ENCODE measurements around the gene LPXN. TPM values are rescaled to one million over a fixed set of nuclear protein-coding genes. Genes with fewer than 3 reads are reported as not detected.

LPXN gene
- total RNA-seq, 3 donors from 2014 or later (not counting 1 experiment from before 2014, with no cell fraction given) = 81.0 to 123 (median 92.5) TPM

DNA sequence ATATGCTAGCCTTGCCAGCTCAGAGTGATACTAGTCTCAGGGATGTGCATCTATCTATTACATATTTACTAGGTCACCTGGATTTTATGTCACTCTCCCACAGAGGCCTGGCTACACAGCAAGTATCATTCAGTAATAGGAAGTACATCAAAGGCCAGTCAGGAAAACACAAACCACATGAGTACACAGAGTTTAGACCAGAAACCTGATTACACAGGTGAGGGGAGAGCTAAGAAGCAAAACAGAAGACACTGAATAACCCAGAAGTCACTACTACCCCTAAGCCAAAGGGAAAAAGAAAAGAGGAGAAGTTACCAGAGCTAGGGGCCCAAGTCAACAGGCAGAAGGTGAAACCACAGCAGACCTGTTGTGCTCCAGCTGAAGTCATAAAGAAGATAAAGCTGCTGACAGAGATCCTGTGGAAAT is 13.3 kb downstream of the LPXN start:
- Mint-ChIP-seq H3K27ac (peak overlapping the region; percentile 79 to 82), H3K9me3 (no peaks in the 10 kb centered on the region), H3K4me3 (peak overlapping the region; percentile 29), H3K4me1 (peaks cover 52 to 53% of the 10 kb centered on the region in 2 donors), H3K36me3 (peaks cover 15% of the 10 kb centered on the region), H3K27me3 (ENCODE audit: low read depth in 2 of 2) (no peaks in the 10 kb centered on the region)
- Histone ChIP-seq H3K27ac (ENCODE audit: low read length) (peak overlapping the region; percentile 43), H3K36me3 (ENCODE audit: control insufficient read depth, insufficient read depth, low read length) (peaks cover 41% of the 10 kb centered on the region), H3K4me3 (ENCODE audit: low read length) (no peak overlapping the region), H3K27me3 (ENCODE audit: control insufficient read depth, insufficient read depth, low read length) (no peaks in the 10 kb centered on the region), H3K4me1 (ENCODE audit: control insufficient read depth, insufficient read depth, low read length) (peaks cover 9% of the 10 kb centered on the region), H3K9me3 (ENCODE audit: control insufficient read depth, insufficient read depth, low read length) (no peaks in the 10 kb centered on the region)
- DNase-seq = peak in 1 of 2 donors; percentile 36
- TF ChIP-seq, protein P1, sequence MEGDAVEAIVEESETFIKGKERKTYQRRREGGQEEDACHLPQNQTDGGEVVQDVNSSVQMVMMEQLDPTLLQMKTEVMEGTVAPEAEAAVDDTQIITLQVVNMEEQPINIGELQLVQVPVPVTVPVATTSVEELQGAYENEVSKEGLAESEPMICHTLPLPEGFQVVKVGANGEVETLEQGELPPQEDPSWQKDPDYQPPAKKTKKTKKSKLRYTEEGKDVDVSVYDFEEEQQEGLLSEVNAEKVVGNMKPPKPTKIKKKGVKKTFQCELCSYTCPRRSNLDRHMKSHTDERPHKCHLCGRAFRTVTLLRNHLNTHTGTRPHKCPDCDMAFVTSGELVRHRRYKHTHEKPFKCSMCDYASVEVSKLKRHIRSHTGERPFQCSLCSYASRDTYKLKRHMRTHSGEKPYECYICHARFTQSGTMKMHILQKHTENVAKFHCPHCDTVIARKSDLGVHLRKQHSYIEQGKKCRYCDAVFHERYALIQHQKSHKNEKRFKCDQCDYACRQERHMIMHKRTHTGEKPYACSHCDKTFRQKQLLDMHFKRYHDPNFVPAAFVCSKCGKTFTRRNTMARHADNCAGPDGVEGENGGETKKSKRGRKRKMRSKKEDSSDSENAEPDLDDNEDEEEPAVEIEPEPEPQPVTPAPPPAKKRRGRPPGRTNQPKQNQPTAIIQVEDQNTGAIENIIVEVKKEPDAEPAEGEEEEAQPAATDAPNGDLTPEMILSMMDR (IDR thresholded peaks at IDR 0.05) = no peak
- no peak for ATAC-seq
- intact Hi-C loops (cut with micrococcal nuclease) = no loop called here

DNA sequence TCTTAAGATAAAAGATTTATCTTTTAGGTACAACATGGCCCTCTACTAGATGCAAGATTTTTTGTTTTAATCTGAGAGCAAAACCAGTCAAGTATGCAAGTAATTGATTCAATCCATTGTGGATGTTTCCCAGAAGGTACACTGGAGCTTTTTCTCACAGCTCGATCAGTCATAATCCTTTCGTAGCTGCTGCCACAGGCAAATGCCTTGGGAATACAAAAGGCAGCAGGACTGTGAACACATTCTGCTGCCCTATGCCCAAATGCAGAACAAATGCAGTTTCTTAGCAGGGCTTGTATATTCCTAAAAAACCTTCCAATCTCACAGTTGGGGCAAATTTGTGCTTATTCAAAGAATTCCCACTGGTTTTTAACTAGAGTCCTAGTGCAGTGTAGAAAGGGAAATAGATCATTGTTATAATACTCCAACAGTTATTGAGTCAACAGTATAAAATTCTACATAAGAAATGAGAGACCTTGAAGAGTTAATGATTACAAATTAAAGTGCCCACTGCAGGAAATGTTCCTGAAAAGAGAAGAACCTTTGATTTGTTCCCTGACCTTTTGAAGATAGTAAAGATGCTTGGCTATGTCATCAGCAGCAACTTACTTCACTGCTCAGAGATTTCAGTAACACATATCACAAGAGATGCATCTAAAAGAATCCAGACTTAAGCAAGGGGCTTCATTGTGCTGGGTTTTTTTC is 14.1 kb downstream of the LPXN start:
- no peaks in the 10 kb centered on the region for H3K27me3 Mint-ChIP-seq (ENCODE audit: low read depth in 2 of 2)
- TF ChIP-seq, protein P1 (IDR thresholded peaks at IDR 0.05) = no peak
- peaks cover 58 to 59% of the 10 kb centered on the region in 2 donors for H3K4me1 Mint-ChIP-seq
- no peak overlapping the region for H3K27ac ChIP-seq (ENCODE audit: low read length)
- H3K9me3 ChIP-seq (ENCODE audit: control insufficient read depth, insufficient read depth, low read length) = no peaks in the 10 kb centered on the region
- no peak for ATAC-seq
- H3K9me3 Mint-ChIP-seq = no peaks in the 10 kb centered on the region
- intact Hi-C loops (cut with micrococcal nuclease) = no loop called here
- peaks cover 44% of the 10 kb centered on the region for H3K36me3 ChIP-seq (ENCODE audit: control insufficient read depth, insufficient read depth, low read length)
- no peak overlapping the region for H3K4me3 Mint-ChIP-seq
- H3K4me3 ChIP-seq (ENCODE audit: low read length) = no peak overlapping the region
- no peaks in the 10 kb centered on the region for H3K27me3 ChIP-seq (ENCODE audit: control insufficient read depth, insufficient read depth, low read length)
- WGBS (ENCODE audit: insufficient coverage) = 95% methylated on average over 2 of the region's 2 CpGs
- peaks cover 15% of the 10 kb centered on the region for H3K36me3 Mint-ChIP-seq
- peaks cover 9% of the 10 kb centered on the region for H3K4me1 ChIP-seq (ENCODE audit: control insufficient read depth, insufficient read depth, low read length)
- DNase-seq = no peak
- peak overlapping the region; percentile 79 to 82 for H3K27ac Mint-ChIP-seq

DNA sequence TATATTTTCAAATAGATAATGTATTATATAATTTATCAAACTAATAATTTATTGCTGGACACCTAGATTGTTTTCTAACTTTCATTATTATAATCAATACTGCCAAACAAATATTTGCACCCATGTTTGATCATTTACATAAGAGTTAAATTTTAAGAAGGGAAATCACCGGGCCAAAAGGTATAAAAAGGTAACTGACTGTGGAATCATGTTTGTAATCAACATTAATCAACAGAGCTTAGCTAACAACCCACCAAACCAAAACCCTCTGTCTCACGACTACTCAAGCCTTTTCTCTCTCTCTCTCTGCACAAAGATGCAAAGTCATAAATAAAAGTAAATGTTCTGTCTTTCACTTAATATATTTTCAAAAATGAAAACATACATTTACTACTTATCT is 14.8 kb downstream of the LPXN start:
- H3K4me1 ChIP-seq (ENCODE audit: control insufficient read depth, insufficient read depth, low read length) = peaks cover 9% of the 10 kb centered on the region
- Mint-ChIP-seq H3K4me3 (no peak overlapping the region), H3K9me3 (no peaks in the 10 kb centered on the region), H3K27ac (peak overlapping the region; percentile 79 to 82), H3K27me3 (ENCODE audit: low read depth in 2 of 2) (no peaks in the 10 kb centered on the region), H3K36me3 (peaks cover 15% of the 10 kb centered on the region), H3K4me1 (peaks cover 58 to 61% of the 10 kb centered on the region in 2 donors)
- 36% methylated on average over 1 of the region's 2 CpGs for WGBS (ENCODE audit: insufficient coverage)
- H3K27ac ChIP-seq (ENCODE audit: low read length) = no peak overlapping the region
- H3K4me3 ChIP-seq (ENCODE audit: low read length) = no peak overlapping the region
- TF ChIP-seq, protein P1 (IDR thresholded peaks at IDR 0.05) = no peak
- no peaks in the 10 kb centered on the region for H3K9me3 ChIP-seq (ENCODE audit: control insufficient read depth, insufficient read depth, low read length)
- H3K27me3 ChIP-seq (ENCODE audit: control insufficient read depth, insufficient read depth, low read length) = no peaks in the 10 kb centered on the region
- DNase-seq = no peak
- ATAC-seq = no peak
- peaks cover 40% of the 10 kb centered on the region for H3K36me3 ChIP-seq (ENCODE audit: control insufficient read depth, insufficient read depth, low read length)
- intact Hi-C loops (cut with micrococcal nuclease) = no loop called here

DNA sequence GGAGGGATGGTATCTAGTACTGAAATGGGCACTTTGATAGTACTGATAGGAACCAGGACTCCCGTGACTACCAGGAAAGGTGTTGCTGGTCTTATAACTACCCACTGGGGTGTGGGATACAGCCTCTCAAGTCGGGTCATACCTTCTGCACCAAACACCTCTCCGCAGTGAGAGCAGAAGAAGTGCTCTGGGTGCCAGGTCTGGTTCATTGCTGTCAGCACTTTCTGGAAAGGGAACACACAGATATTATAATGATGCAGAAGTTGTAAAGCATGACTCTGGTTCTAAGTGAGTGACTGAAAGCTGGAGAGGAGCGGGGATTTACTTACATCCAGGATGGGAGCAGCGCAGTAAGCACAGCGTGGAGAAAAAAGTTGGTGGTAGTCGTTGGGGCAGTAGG is 26.0 kb downstream of the LPXN start:
- H3K27me3 ChIP-seq (ENCODE audit: control insufficient read depth, insufficient read depth, low read length) = no peaks in the 10 kb centered on the region
- intact Hi-C loops (cut with micrococcal nuclease) = no loop called here
- Mint-ChIP-seq H3K36me3 (peaks cover 72% of the 10 kb centered on the region), H3K27ac (no peak overlapping the region), H3K4me1 (peaks cover 13 to 19% of the 10 kb centered on the region in 2 donors), H3K27me3 (ENCODE audit: low read depth in 2 of 2) (no peaks in the 10 kb centered on the region), H3K9me3 (no peaks in the 10 kb centered on the region), H3K4me3 (no peak overlapping the region)
- H3K9me3 ChIP-seq (ENCODE audit: control insufficient read depth, insufficient read depth, low read length) = no peaks in the 10 kb centered on the region
- H3K4me1 ChIP-seq (ENCODE audit: control insufficient read depth, insufficient read depth, low read length) = no peaks in the 10 kb centered on the region
- ATAC-seq = no peak
- no peak overlapping the region for H3K27ac ChIP-seq (ENCODE audit: low read length)
- 99% methylated on average over 7 of the region's 7 CpGs for WGBS (ENCODE audit: insufficient coverage)
- no peak for DNase-seq
- H3K36me3 ChIP-seq (ENCODE audit: control insufficient read depth, insufficient read depth, low read length) = peaks cover 96% of the 10 kb centered on the region
- H3K4me3 ChIP-seq (ENCODE audit: low read length) = no peak overlapping the region
- TF ChIP-seq, protein P1 (IDR thresholded peaks at IDR 0.05) = no peak

Measured in natural killer cell (primary cell).